Fibroblast of upper back skin (primary cell): ENCODE results near the gene FARP1.
"Not testable (repeated sequence)": the region's sequence is repeated elsewhere in the genome, so short reads cannot be mapped to it uniquely, and the experiment has no call there.

Experiments used
- DNase-seq: peaks from one replicate; pipeline ENCODE4 v3.0.0-alpha.2; 2013

Gene FARP1

DNA sequence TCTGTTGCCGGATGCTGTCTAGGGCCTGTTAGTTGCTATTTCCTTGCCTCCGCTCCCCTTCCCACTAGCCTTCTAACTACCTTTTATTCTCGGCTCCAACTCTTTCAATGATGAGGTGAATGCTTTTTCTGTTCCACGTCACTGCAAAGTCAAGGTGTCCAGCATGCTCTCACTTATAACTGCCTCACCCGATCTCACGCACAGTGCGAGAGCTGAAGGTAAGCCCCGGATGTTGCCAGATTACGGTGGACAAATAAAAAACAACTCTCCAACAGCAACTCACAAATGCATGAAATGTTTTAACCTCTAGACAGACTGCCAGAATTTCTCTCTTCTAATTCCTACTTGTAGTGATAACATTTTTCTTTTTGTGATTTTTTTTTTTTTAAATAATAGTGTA lies 264.1 kb downstream of the FARP1 start:
- DNase-seq = no peak

DNA sequence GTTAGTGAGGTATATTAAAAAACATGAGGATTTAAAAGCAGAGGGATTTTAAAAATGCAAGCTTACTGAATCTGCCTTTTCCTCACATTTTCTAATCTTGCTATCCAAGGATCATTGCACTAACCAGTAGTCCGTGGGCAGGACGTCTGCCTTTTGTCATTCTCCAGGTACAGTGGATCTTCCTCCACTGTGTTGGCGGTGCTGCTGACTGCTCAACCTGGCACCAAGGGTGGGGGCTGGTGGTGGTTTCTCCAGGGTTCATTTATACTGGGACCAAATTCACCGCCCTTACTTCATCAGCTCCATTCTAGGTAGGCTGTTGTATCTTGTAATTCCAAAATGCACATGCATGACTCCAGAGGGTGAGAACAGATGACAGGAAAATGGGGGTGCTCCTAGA lies 264.7 kb downstream of the FARP1 start:
- no peak for DNase-seq

DNA sequence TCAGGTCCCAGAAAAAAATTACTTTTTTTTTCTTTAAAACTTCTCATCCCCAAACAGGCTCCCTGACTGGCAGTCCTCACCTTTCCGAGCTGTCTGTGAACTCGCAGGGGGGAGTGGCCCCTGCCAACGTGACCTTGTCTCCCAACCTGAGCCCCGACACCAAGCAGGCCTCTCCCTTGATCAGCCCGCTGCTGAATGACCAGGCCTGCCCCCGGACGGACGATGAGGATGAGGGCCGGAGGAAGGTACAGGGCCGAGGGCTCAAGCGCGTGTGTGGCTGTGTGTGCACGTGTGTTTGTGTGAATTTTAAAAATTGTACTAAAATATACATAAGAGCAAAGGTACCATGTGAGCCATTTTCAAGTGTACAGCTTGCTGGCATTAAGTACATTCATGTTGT lies 266.4 kb downstream of the FARP1 start:
- DNase-seq = no peak

DNA sequence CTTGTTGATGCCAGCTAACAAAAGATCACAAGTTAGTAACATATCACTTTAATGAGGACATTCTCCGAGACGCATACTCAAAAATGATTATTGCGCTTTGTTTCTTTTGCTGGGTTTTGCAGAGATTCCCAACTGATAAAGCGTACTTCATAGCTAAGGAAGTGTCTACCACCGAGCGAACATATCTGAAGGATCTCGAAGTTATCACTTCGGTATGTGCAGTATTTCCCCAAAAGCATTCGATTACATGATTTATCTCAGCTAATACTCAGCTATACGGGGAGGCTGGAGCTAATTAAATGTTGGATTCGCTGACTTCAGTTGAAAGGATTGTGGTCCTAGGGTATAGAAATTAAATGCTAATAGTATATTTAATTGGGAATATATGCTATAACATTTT lies 267.7 kb downstream of the FARP1 start:
- DNase-seq = peak; percentile 70

DNA sequence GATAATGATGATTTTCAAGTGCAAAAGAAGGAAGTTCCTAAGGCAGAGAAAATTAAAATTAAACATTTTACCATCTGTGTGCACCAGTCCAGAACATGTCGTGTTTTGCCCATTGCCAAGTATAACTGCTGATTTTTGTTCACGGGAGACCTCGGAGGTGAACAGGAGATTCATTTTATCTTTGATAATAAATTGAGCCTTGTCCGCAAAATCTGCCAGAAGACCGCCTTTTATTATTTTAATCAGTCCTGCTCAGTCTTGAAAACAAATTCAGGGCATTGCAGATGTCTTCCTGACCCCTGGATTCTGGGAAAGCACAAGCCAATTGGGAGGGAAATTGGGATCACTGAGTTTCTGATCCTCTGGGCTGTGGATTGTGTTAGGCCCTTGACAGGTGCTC lies 268.1 kb downstream of the FARP1 start:
- no peak for DNase-seq

DNA sequence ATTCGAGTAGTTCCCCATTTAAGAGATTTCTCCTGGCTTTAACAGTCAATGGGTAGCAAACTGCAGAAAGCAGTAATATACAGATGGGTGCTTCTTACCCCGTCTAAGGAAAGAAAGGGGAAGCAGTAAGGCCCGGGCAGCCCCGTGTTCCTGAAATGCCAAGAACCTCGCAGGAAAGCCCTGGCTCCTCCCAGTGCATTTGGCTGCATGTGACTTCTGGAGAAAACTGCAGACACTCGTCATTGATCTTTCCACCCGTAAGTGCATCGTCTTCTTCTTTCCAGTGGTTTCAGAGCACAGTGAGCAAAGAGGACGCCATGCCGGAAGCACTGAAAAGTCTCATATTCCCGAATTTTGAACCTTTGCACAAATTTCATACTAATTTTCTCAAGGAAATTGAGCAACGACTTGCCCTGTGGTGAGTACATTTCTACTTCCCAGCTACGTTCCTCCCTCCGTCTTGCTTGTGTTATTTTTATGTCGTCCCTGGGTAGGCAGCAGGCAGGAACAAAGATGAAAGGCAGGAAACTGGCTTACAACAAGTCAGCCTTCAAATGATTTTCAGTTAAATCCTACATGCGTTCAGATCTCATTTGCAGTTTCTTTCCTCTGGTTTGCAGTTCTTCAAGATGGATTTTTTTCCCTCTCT lies 268.8 kb downstream of the FARP1 start:
- DNase-seq = no peak

DNA sequence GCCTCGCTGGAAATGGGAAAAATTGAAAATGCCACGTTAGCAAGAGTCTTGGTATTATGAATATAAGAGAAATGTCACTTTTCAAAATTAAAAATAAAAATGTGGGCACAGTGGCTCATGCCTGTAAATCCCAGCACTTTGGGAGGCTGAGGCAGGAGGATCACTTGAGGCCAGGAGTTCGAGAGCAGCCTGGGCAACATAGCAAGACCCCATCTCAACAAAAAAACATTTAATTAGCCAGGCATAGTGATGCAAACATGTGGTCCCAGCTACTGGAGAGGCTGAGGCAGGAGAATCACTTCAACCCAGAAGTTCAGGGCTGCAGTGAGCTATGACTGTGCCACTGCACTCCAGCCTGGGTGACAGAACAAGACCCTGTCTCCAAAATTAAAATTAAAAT lies 270.4 kb downstream of the FARP1 start:
- not testable (repeated sequence) for DNase-seq

DNA sequence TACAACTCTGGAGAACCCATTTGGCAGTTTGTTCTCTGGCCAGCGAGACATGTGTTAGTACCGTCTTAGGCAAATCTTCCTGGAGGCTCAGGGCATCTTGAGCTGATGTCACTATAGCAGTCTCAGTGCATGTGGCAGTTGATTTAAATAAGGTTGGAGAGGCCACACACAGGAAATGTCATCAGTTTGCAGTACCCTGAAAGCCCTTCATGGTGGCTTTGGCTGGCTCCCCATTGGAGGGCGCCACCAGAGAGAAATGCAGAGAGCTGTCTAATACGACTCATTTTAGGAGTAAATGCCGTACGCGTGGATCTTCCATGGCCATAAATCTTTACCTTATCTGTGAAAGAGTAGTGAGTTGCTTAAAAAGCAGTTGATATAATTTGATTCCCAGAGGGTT lies 270.9 kb downstream of the FARP1 start:
- no peak for DNase-seq

DNA sequence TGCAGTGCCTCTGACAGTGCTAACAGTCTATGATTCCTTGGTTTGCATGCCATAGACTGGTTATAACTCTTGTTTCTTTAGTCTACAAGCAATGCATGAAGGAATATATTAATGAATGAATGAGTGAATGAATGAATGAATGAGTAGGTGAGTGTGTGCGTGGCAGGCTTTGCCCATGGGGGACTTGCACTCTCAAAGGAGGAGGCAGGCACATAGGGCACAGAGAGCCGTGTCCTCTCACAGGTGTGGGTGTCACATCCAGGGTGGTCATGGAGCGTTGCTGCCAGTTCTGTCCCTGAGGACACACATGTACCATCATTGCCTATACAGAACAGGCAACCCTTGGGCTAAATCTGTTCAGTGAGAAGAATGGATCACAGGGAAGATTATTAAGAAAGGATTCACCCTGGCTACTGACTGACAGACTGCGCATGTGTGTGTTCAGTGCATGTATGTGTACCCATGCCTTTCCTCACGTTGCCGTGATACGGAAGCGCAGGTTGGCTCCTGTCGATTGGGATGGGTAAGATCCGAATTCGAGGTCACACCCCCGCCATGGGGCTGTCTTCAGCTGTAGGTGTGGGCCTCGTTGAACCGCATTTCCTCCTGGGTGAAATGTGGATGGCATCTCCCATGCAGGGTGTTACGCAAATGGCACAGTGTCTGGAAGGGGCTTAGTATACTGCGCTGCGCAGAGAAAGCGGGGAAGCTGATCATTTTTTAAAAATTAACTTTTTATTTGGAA lies 272.6 kb downstream of the FARP1 start:
- DNase-seq = no peak

DNA sequence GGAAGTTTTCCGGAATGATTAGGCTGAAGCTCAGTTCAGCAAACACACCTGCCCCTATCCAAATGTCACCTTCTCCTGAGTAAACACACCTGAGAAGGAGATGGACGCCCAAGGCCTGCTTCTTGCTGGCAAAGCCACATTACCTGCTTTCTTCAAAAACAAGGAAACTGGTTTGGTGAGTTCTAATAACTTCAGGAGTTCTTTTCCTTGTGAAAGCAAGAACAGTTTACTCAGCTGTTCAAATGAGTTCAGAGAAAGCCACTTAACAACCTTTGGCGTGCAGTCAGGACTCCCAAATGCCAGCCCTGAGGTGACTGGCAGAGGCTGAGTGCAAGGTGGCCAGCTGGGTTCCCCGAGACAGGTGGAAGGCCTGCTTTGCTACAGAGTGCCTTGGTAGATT lies 273.5 kb downstream of the FARP1 start:
- DNase-seq = no peak

DNA sequence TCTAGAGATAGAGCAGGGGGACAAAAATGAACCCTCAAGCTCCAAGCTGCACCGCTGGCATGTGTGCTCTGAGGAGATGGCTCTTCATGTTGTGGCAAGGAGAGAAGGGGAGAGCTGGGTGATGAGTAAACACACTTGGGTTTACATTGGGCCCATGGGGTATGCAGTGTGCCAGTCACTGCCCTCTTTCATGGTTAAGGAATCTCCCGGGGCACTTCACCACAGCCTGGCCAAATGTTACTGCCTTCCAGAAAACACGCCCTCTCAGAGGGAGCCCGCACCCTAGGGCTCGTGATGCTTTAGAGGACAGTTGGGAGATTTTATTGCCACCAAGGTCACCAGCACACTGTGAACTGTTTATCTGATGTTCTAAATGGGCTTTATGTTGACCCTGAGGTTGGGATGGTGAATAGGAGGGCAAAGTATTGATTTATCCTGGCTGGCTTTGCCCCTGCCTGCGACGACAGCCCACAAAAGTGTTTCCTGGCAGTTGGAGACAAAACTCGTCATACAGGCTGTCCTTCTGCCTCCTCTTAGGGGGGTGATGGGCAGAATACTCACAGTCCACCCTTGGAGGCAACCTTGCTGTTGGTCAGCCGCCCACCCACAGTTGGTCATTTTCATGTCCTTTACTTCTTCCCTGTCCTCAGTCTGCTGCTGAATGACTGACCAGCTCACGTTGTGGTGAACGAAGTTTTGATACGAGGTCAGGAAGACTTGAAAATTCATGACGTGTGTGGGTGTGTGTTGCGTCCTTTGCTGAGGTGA lies 277.1 kb downstream of the FARP1 start:
- no peak for DNase-seq

DNA sequence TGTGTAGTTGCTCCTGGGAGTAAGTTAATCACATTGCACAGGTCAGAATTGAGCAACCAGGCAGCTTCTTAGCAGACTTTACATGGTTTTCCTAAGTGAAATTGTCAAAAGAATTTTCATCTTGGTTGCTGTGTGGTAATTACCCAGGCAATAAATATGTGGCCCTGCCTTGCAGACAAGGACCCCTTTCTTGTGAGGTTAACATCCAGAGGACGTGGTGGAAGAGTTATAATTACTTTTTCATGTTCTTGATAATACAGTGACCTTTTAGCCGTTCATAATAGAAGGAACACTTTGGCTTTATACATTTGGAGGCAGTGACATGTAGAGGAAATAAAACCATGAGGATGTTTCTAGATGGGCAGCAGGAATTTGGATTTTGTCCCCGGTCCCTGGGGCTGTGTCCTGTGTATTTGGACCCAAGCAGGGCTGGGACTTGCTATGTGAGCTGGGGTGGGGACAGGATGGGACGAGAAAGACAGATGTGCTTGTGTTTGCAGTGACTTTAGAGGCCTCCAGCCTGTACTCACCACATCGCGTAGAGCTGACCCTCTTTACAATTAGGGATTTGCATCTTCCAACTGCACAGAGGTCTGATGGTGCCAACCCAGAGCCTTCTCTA lies 277.8 kb downstream of the FARP1 start:
- no peak for DNase-seq

DNA sequence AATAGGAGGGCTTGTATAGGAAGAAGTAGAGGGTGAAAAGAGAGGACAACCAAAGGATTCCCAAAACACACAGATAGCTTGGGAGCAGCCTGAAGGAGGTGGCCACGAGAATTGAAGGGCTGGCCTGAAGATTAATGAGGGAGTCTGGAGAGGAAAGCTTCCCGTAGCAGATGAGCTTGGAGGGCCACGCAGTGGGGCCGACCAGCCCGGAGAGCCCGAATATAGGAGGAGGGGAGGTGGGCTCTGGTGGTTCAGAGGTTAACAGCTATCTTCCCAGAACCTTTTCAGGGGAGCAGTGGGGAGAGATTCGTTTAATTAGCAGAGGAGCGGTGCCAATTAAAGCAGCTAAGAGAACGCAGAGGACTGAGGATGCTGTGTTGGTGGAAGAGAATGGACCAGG lies 279.2 kb downstream of the FARP1 start:
- no peak for DNase-seq

DNA sequence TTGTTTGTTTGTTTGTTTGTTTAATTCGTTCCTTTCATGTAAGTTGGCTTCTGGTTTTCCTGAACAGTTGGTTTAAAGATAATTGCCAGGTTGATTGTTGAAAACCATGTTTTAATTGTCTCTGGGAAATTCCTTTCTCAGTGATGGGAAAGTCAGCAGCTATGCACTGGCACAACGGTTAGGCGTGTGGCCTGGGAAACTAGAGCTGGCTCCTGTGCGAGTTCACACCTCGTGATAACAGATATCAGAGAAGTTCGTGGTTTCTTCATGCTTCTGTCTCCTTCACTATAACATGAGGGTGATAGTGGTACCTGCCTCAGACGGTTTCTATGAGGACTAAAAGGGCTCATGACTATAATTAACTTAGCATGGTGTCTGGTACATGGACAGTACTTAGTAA lies 280.5 kb downstream of the FARP1 start:
- DNase-seq = no peak

DNA sequence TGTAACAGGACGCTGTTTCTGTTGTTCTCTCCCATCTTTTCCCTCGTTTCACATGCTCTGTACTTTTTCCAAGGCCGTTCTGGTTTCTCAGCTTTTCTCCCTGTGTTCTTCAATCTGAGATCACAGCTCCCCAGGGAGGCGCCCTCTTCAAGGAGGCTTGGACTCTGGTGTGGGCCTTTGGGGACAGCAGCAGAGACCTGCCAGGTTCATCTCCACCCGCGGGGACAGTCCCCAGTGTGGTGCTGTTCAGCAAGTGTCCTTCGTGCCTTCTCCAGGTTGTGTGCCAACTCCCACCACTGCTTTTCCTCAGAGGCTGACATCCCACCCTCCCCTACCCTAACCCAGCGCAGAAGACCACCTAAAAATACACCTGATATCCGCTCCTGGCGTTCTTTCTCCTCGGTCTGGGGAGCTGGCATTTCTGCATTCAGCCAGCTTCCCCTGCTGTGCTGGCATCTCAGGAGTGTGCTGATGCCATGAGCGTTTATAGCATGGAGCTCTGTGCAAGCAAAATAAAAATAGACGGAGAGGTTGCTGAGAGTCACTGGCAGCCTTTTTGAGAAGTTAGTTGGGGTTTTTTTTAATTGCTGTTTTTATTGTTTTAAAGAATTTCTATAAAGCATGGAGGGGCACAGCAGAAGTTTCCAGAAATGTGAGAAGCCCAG lies 284.6 kb downstream of the FARP1 start:
- no peak for DNase-seq

DNA sequence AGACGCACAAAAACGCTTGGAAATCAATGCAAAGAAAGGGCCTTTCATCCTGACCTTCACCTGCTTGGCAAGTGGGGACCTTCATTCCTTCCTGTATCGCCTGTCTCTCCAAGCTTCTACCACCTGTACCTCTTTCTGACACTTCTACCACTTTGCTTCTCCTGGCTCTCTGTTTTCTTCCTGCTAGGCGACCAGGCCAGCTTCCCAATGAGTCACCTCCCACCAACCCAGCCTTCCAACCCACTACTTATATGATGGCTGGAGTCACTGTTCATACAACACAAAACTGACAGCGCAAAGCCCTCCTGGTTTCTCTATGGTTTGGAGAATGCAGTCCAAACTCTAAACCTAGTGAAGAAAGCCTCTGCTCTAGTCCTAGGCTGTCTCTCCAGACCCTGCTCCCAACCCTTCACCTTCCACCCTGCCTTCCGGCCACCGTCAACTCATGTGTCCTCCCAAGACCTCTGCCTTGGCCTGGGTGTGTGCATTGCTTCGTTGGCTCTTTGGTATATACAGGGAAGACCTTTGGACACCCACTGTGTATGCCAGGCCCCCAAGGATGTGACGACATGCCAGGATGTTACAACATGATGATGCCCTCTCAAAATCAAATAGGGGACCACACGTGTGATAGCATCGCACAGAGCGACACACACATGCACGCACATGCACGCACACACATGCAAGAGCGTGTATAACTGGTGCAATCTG lies 285.5 kb downstream of the FARP1 start:
- peak; percentile 17 for DNase-seq

DNA sequence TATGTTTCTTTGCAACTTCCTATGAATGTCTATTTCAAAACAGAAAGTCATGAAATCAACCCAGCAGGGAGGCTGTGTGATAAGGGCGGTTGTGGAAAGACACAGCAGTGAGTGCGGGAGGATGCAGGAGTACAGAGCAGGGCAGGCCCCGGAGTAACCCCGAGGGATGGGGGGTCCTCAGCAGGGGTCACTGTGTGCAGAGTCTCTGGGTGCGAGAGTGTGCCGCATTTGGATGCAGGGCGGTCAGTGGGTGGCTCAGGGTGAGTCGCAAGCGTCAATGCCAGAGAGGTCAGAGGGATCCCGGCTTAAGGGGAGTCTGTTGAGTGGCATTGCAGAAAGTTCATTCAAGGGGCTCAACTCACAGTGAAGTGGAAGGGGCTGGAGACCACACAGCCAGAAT lies 286.2 kb downstream of the FARP1 start:
- no peak for DNase-seq

DNA sequence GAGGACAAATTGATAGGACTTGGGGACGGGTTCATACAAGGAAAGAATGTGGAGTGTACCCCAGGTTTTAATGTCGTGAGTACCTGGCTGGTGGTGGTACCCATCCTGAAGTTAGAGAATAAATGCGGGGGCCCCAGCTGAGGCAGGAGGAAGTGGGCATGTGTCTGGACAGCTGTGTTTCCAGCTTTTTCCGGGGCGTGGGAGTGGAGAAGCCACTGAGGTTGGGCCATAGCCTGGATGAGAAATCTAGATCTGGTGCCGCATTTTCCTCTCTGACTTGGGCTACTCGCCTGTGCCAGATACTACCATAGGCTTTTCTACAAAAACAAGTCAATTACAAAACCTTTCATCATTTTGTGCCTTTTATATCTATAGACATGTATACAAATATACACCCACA lies 286.6 kb downstream of the FARP1 start:
- no peak for DNase-seq

DNA sequence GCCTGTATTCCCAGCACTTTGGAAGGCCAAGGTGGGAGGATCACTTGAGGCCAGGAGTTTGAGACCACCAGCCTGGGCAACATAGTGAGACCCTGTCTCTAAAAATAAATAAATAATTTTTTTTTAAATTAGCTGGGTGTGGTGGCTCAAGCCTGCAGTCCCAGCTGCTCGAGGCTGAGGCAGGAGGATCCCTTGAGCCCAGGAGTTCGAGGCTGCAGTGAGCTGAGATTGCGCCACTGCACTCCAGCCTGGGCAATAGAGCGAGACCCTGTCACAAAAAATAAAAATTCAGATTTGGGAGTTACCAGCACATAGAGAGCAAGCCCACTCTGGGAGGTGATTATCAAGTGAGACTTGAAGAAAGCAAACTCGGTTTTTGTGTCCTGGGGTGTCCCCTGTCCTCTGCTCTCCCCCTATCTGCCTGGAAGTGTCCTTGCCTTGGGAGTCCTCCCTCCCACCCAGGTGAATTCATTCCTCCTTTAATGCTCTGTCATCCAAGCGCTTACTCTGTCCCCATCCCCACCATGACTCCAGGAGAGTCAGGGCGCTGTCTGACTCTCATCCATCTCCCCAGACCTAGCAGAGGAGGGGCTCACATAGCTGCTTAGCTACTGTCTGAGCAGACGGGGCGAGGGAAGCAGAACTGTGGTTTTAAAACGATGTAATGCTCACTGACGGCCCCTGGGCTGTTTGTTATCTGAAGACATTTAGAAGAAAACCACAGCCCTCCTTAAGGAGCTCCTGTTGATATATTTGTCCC lies 287.3 kb downstream of the FARP1 start:
- DNase-seq = peak; percentile 57

DNA sequence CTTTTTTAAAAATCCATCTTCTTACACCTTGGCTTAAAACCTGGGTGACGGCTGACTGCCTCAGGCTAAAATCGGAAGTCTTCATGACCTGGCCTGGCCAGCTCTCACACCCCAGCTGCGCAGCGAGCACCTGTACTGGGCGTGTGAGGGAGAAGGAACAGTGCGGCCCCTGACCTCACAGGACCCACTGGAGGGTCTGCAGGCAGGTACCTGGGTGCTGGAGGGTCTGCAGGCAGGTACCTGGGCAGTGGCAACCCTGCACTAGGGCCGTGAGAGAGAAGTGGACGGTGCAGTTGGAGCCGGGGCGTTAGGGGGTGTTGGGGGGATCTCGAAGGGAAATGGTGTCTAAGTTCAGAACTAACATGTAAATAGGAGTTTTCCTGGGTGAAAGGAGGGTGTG lies 289.7 kb downstream of the FARP1 start:
- no peak for DNase-seq

DNA sequence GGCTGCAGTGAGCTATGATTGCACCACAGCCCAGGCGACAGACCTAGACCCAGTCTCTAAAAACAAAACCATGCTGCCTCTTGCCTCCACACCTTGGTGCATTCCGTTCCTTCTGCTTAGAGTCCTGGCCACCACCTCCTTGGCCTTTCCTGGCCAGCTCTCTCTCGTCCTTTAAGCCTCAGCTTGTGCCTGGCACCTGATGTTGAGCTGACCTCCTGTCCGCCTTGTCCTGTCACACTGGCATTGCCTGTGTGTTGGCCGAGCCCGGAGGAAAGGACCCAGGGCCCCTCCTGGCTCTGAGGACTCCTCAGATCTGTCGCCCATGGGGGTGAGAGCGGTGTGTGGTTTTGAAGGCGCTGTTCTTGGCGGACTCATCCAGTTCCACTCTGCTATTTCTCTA lies 290.8 kb downstream of the FARP1 start:
- no peak for DNase-seq

DNA sequence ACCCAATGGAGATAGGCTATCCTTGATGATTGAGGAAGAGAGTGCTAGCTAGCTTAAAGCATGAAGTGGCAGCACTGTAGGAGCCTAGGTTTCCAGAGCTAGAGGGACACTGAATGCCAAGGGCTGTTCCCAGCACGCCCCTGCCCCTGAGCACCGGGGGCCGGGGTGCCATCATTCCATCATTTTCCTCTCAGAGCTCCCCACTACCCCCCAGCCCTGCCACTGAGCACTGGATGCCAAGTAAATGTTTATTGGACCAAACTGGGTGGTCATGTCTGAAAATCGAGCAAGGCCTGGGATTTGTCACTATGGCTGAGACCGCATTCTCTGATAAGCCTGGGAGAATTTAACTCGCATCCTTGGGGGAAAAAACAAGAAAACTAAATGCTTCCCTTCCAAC lies 291.2 kb downstream of the FARP1 start:
- no peak for DNase-seq
